HepG2 (cell line): ENCODE measurements around the gene CHST6. TPM values are rescaled to one million over a fixed set of nuclear protein-coding genes. Genes with fewer than 3 reads are reported as not detected.

Source experiments
- ATAC-seq: fragments of 200-7000 bp; cut with Tn5 transposase; 3 replicates; pipeline ENCODE4 v1.9.1; 2020; ENCODE audit warnings: mild to moderate bottlenecking, moderate library complexity
- BruUV-seq: library from RNA; stranded (reverse); fragments of 400-500 nt; replicated peaks from 2 replicates; lab custom pipeline; 2021; lab: Mats Ljungman, UMichigan
- CTCF ChIA-PET: fragments of 300-600 bp; formaldehyde crosslinking; extraction: SDS; loops from one replicate; lab custom pipeline; 2021; ENCODE audit warnings: low total read pairs, inconsistent platforms, low intra/inter-chr PET ratio; lab: Yijun Ruan, JAX
- POLR2A ChIA-PET: fragments of 350-600 bp; sonication (Branson Sonifier 250); formaldehyde crosslinking; loops from one replicate; lab custom pipeline; 2020; ENCODE audit warnings: antibody characterized with exemption, inconsistent platforms; lab: Yijun Ruan, JAX
- DNase-seq: peaks from one replicate; pipeline ENCODE4 v3.0.0-alpha.2; 2015; ENCODE audit warnings: low spot score
- FAIRE-seq: peaks from 3 replicates; lab custom pipeline; 2011; peaks lifted over from hg19 to GRCh38; lab: Jason Lieb, UNC
- H2AFZ ChIP-seq: one replicate; pipeline ENCODE4 v1.6.1; 2011; ENCODE audit warnings: low read length, inconsistent platforms
- H3K27ac ChIP-seq: fragments of 300-600 bp; 3 replicates; pipeline ENCODE4 v1.8.0; 2011; ENCODE audit warnings: mixed run types, mild to moderate bottlenecking, mixed read lengths, low read length, inconsistent platforms; ENCODE audit not compliant: insufficient read depth; ENCODE audit errors: extremely low read length
- H3K27me3 ChIP-seq, 2 experiments: fragments of 200-600 bp in 1 of 2; 2 replicates in 1 of 2; 3 replicates in 1 of 2; pipeline versions ENCODE4 v1.6.0 to v1.8.0; 2011; ENCODE audit warnings: low read length in 2 of 2, mild to moderate bottlenecking in 2 of 2, moderate library complexity in 2 of 2, inconsistent platforms in 1 of 2; ENCODE audit not compliant: insufficient read depth in 2 of 2, control insufficient read depth in 1 of 2
- H3K36me3 ChIP-seq, 2 experiments: fragments of 200-600 bp in 1 of 2; replicated peaks in 1 of 2; 2 replicates in 1 of 2; 3 replicates in 1 of 2; pipeline versions ENCODE4 v1.5.1 to v1.8.0; 2011; ENCODE audit warnings: low read length in 2 of 2, inconsistent platforms in 1 of 2; ENCODE audit not compliant: insufficient read depth in 2 of 2, control insufficient read depth in 1 of 2
- H3K4me1 ChIP-seq: 2 replicates; pipeline ENCODE4 v1.5.1; 2012; ENCODE audit warnings: low read length, inconsistent platforms; ENCODE audit not compliant: insufficient read depth
- H3K4me2 ChIP-seq: 2 replicates; pipeline ENCODE4 v1.6.0; 2011; ENCODE audit warnings: low read depth, low read length, inconsistent platforms
- H3K4me3 ChIP-seq, 3 experiments: fragments of 200-600 bp in 1 of 3; sonication (generic), shearing (Covaris generic) in 1 of 3; replicated peaks in 1 of 3; 2 replicates each; pipeline ENCODE4 v1.5.1; 2011 to 2016; ENCODE audit warnings: low read length in 3 of 3, inconsistent platforms in 2 of 3, low read depth in 2 of 3, mild to moderate bottlenecking in 2 of 3, control low read depth in 1 of 3, mixed read lengths in 1 of 3; ENCODE audit not compliant: insufficient read depth in 1 of 3
- H3K79me2 ChIP-seq: one replicate; pipeline ENCODE4 v1.6.1; 2011; ENCODE audit warnings: low read length, inconsistent platforms; ENCODE audit not compliant: insufficient read depth
- H3K9ac ChIP-seq: 2 replicates; pipeline ENCODE4 v1.6.0; 2011; ENCODE audit warnings: mild to moderate bottlenecking, low read depth, low read length, inconsistent platforms; ENCODE audit not compliant: insufficient read depth
- H3K9me3 ChIP-seq: 2 replicates; pipeline ENCODE4 v1.5.1; 2012; ENCODE audit warnings: mild to moderate bottlenecking, low read length
- H4K20me1 ChIP-seq: 2 replicates; pipeline ENCODE4 v1.6.0; 2011; ENCODE audit warnings: inconsistent platforms, mild to moderate bottlenecking, low read length, moderate library complexity; ENCODE audit not compliant: insufficient read depth
- ETV5 ChIP-seq: IDR thresholded peaks from 2 replicates; pipeline ENCODE4 v1.6.1; 2018; ENCODE audit warnings: missing biosample characterization, missing genetic modification reagents, inconsistent platforms, borderline replicate concordance
- MTF1 ChIP-seq: sonication (generic); formaldehyde crosslinking; IDR thresholded peaks from 2 replicates; pipeline ENCODE4 v1.5.0; 2020; ENCODE audit warnings: missing genetic modification reagents
- POLR2AphosphoS5 ChIP-seq: IDR thresholded peaks from 2 replicates; pipeline ENCODE4 v1.6.1; 2012; ENCODE audit warnings: low read depth, low read length
- REPIN1 ChIP-seq: sonication (generic); formaldehyde crosslinking; IDR thresholded peaks from 2 replicates; pipeline ENCODE4 v1.8.0; 2022; ENCODE audit warnings: missing genetic modification reagents, low read depth, mild to moderate bottlenecking, borderline replicate concordance
- SMYD3 ChIP-seq: sonication (generic); formaldehyde crosslinking; IDR thresholded peaks from 2 replicates; pipeline ENCODE4 v1.8.1; 2023; ENCODE audit warnings: mild to moderate bottlenecking, missing genetic modification reagents
- SP4 ChIP-seq: sonication (generic); formaldehyde crosslinking; IDR thresholded peaks from 2 replicates; pipeline ENCODE4 v1.8.1; 2023; ENCODE audit warnings: mild to moderate bottlenecking, missing genetic modification reagents
- SPEN ChIP-seq: sonication (generic); formaldehyde crosslinking; IDR thresholded peaks from 2 replicates; pipeline ENCODE4 v1.5.1; 2020; ENCODE audit warnings: low read depth, mild to moderate bottlenecking, missing genetic modification reagents
- TAF15 ChIP-seq: fragments of 200-400 bp; formaldehyde crosslinking; IDR thresholded peaks from one replicate; pipeline ENCODE4 v1.6.1; 2018; ENCODE audit warnings: mild to moderate bottlenecking, low read depth, low read length; ENCODE audit not compliant: poor library complexity, severe bottlenecking
- THYN1 ChIP-seq: sonication (generic); formaldehyde crosslinking; IDR thresholded peaks from 2 replicates; pipeline ENCODE4 v1.8.1; 2023; ENCODE audit warnings: low read depth, mild to moderate bottlenecking, moderate library complexity, missing genetic modification reagents, borderline replicate concordance
- ZBTB8A ChIP-seq: sonication (generic); formaldehyde crosslinking; IDR thresholded peaks from 2 replicates; pipeline ENCODE4 v1.4.0; 2020; ENCODE audit warnings: mild to moderate bottlenecking, low read depth, missing genetic modification reagents, borderline replicate concordance
- ZNF205 ChIP-seq: IDR thresholded peaks from 2 replicates; pipeline ENCODE4 v1.6.1; 2018; ENCODE audit warnings: missing biosample characterization, missing genetic modification reagents
- ZNF567 ChIP-seq: sonication (generic); formaldehyde crosslinking; IDR thresholded peaks from 2 replicates; pipeline ENCODE4 v1.8.1; 2023; ENCODE audit warnings: mild to moderate bottlenecking, missing genetic modification reagents, borderline replicate concordance
- ZNF878 ChIP-seq: sonication (generic); formaldehyde crosslinking; IDR thresholded peaks from 2 replicates; pipeline ENCODE4 v1.8.1; 2023; ENCODE audit warnings: mild to moderate bottlenecking, missing genetic modification reagents, moderate library complexity
- WGBS: methylation state at CpG from one replicate; pipeline ENCODE4 v1.1.6; 2017; ENCODE audit warnings: low lambda C conversion rate; 5-methylcytosine and 5-hydroxymethylcytosine counted together
- in situ Hi-C: cut with HindIII; loops from 2 replicates; pipeline ENCODE4 v1.10.0; 2017; ENCODE audit warnings: low pct_unique_long_range_greater_than_20kb; ENCODE audit not compliant: extremely low pct_ligation_motif_present
- intact Hi-C: fragments of 100-400 bp; cut with micrococcal nuclease; formaldehyde crosslinking; loops from one replicate; pipeline ENCODE4 v1.10.0; 2022; ENCODE audit not compliant: unreplicated experiment
- polyA plus RNA-seq, 8 experiments: library from polyadenylated mRNA; depleted of rRNA in 3 of 8; stranded (reverse) in 7 of 8; unstranded in 1 of 8; fragments of >200 nt; fragmentation: Illumina TruSeq in 4 of 8; extraction: Trizol in 4 of 8; gene quantifications; 2 replicates each; pipeline versions ENCODE4 v1.2.1 to v1.2.3, GENCODE V29; 2011 to 2016; ENCODE audit warnings: low read depth in 4 of 8, missing spikeins in 1 of 8, mixed read lengths in 1 of 8; ENCODE audit not compliant: insufficient read depth in 1 of 8
- total RNA-seq, 5 experiments: library from RNA; depleted of rRNA; stranded (reverse); fragments of >200 nt; fragmentation: Illumina TruSeq; extraction: Trizol; gene quantifications; 2 replicates each; pipeline ENCODE4 v1.2.3, GENCODE V29; 2016; ENCODE audit warnings: low read depth in 1 of 5
- TF ChIP-seq, protein P1 (sequence below): sonication (generic); formaldehyde crosslinking; IDR thresholded peaks from 2 replicates; pipeline ENCODE4 v1.5.0; 2020; ENCODE audit warnings: missing genetic modification reagents
- TF ChIP-seq, protein P2 (sequence below): sonication (generic); formaldehyde crosslinking; IDR thresholded peaks from 2 replicates; pipeline ENCODE4 v1.4.0; 2020; ENCODE audit warnings: missing genetic modification reagents

Gene CHST6
- total and polyA plus RNA-seq, 2 of the 13 experiments (the other 11 are each of a cell fraction or from before 2014, with no cell fraction given), result 0.18 to 0.91 TPM

DNA sequence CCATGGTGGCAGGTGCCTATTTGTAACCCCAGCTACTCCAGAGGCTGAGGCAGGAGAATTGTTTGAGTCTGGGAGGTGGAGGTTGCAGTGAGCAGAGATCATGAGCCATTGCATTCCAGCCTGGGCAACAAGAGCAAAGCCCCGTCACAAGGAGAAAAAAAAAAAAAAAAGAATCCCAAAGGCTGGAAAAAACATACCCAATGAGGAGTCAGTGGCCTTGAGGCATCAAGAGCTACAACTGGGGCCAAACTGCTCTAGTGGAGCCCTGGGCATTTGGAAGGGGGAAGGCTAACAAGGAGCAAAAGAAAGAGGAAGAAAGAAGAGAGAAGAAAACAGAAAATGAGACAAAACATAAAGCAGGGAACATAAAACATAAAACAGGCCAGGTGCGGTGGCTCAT is 6.9 kb downstream of the CHST6 start:
- DNase-seq (no peak), ATAC-seq (no peak), FAIRE-seq (no peak)
- no peak overlapping the region for H3K9ac ChIP-seq
- TF ChIP-seq ZNF878 (no peak), ZNF567 (CRISPR knock-in tag) (no peak), ZBTB8A (no peak), TAF15 (no peak), POLR2AphosphoS5 (no peak), SPEN (no peak), ETV5 (CRISPR knock-in tag) (no peak), THYN1 (CRISPR knock-in tag) (no peak), ZNF205 (CRISPR knock-in tag) (no peak), REPIN1 (no peak), SP4 (CRISPR knock-in tag) (no peak), SMYD3 (CRISPR knock-in tag) (no peak), MTF1 (CRISPR knock-in tag) (no peak)
- TF ChIP-seq, protein P1, sequence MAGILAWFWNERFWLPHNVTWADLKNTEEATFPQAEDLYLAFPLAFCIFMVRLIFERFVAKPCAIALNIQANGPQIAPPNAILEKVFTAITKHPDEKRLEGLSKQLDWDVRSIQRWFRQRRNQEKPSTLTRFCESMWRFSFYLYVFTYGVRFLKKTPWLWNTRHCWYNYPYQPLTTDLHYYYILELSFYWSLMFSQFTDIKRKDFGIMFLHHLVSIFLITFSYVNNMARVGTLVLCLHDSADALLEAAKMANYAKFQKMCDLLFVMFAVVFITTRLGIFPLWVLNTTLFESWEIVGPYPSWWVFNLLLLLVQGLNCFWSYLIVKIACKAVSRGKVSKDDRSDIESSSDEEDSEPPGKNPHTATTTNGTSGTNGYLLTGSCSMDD (CRISPR knock-in tag), result no peak
- TF ChIP-seq, protein P2, sequence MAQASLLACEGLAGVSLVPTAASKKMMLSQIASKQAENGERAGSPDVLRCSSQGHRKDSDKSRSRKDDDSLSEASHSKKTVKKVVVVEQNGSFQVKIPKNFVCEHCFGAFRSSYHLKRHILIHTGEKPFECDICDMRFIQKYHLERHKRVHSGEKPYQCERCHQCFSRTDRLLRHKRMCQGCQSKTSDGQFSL (CRISPR knock-in tag), result no peak
- WGBS, result 53% methylated on average over 2 of the region's 2 CpGs
- ChIA-PET POLR2A (no interaction called here), CTCF (no interaction called here)
- no peaks in the 10 kb centered on the region for H3K36me3 ChIP-seq
- no peak overlapping the region for H3K4me3 ChIP-seq
- H3K27ac ChIP-seq, result no peak overlapping the region
- in situ Hi-C loops, result no loop called here
- H3K79me2 ChIP-seq, result no peaks in the 10 kb centered on the region
- no peaks in the 10 kb centered on the region for H3K27me3 ChIP-seq
- no peak overlapping the region for H2AFZ ChIP-seq
- H3K4me1 ChIP-seq, result peaks cover 47% of the 10 kb centered on the region
- H3K4me2 ChIP-seq, result no peak overlapping the region
- H4K20me1 ChIP-seq, result no peaks in the 10 kb centered on the region
- no TSS peak for BruUV-seq
- intact Hi-C loops, result no loop called here
- H3K9me3 ChIP-seq, result no peaks in the 10 kb centered on the region
